Measurements from ENCODE around the gene GNGT2. TPM values are rescaled to one million over a fixed set of nuclear protein-coding genes. Genes with fewer than 3 reads are reported as not detected.
"Not testable (repeated sequence)": the region's sequence is repeated elsewhere in the genome, so short reads cannot be mapped to it uniquely, and the experiment has no call there.

The GNGT2 gene
- total RNA-seq, 2 experiments from 2014 or later: 39.8 to 45.3 TPM

GRCh38 chr17:49175978-49176377, 34.4 kb downstream of the GNGT2 start:
- H3K4me1 Mint-ChIP-seq, DNase-seq, H3K27ac Mint-ChIP-seq, H3K36me3 Mint-ChIP-seq, H3K4me3 Mint-ChIP-seq, ATAC-seq, CTCF ChIA-PET: not testable (repeated sequence)
- Mint-ChIP-seq H3K27me3 (peaks cover 38% of the 10 kb centered on the region), H3K9me3 (ENCODE audit: low read depth) (peaks cover 12% of the 10 kb centered on the region)

- peaks cover 78% of the 10 kb centered on the region for H3K27me3 Mint-ChIP-seq
- H3K36me3 Mint-ChIP-seq; H3K4me3 Mint-ChIP-seq; DNase-seq; H3K4me1 Mint-ChIP-seq; ATAC-seq; H3K9me3 Mint-ChIP-seq (ENCODE audit: low read depth); H3K27ac Mint-ChIP-seq: not testable (repeated sequence)
- CTCF ChIA-PET: interaction anchor here (2.1 kb wide), 1 partner anchor 10 kb away, joined by 10 read pairs; no protein-coding TSS in a partner anchor
These were observed 39.7 kb downstream of the GNGT2 start for GRCh38 chr17:49170711-49171110.

GRCh38 chr17:49170216-49170615, 40.2 kb downstream of the GNGT2 start:
- Mint-ChIP-seq H3K27me3 (peaks cover 77% of the 10 kb centered on the region), H3K4me1 (no peaks in the 10 kb centered on the region)
- CTCF ChIA-PET: no interaction called here

GRCh38 chr17:49168706-49169105, 41.7 kb downstream of the GNGT2 start:
- ATAC-seq (no peak), DNase-seq (no peak)
- Mint-ChIP-seq H3K4me1 (no peaks in the 10 kb centered on the region), H3K4me3 (no peak overlapping the region), H3K36me3 (no peaks in the 10 kb centered on the region), H3K27me3 (peaks cover 68% of the 10 kb centered on the region), H3K9me3 (ENCODE audit: low read depth) (no peaks in the 10 kb centered on the region), H3K27ac (no peak overlapping the region)
- CTCF ChIA-PET: interaction anchor here (2.3 kb wide), 1 partner anchor 12 kb away, joined by 9 read pairs; no protein-coding TSS in a partner anchor

More at GRCh38 chr17:49170216-49170615, 40.2 kb downstream of the GNGT2 start:
- H3K4me3 Mint-ChIP-seq: no peak overlapping the region
- no peak for DNase-seq
- no peak overlapping the region for H3K27ac Mint-ChIP-seq
- ATAC-seq: no peak
- H3K9me3 Mint-ChIP-seq (ENCODE audit: low read depth): no peaks in the 10 kb centered on the region
- H3K36me3 Mint-ChIP-seq: no peaks in the 10 kb centered on the region

GRCh38 chr17:49165143-49165542, 45.2 kb downstream of the GNGT2 start:
- H3K27ac Mint-ChIP-seq: no peak overlapping the region
- H3K27me3 Mint-ChIP-seq: peaks cover 45% of the 10 kb centered on the region
- H3K36me3 Mint-ChIP-seq: no peaks in the 10 kb centered on the region
- H3K4me1 Mint-ChIP-seq: no peaks in the 10 kb centered on the region
- H3K4me3 Mint-ChIP-seq: no peak overlapping the region
- no peaks in the 10 kb centered on the region for H3K9me3 Mint-ChIP-seq (ENCODE audit: low read depth)
- DNase-seq (no peak), ATAC-seq (no peak)
- CTCF ChIA-PET: no interaction called here

GRCh38 chr17:49162866-49163265, 47.5 kb downstream of the GNGT2 start:
- Mint-ChIP-seq H3K36me3 (no peaks in the 10 kb centered on the region), H3K9me3 (ENCODE audit: low read depth) (no peaks in the 10 kb centered on the region), H3K27ac (no peak overlapping the region), H3K4me3 (no peak overlapping the region), H3K4me1 (no peaks in the 10 kb centered on the region), H3K27me3 (peaks cover 39% of the 10 kb centered on the region)
- DNase-seq: no peak
- CTCF ChIA-PET: no interaction called here
- ATAC-seq: no peak

- Mint-ChIP-seq H3K27me3 (peaks cover 45% of the 10 kb centered on the region), H3K36me3 (no peaks in the 10 kb centered on the region), H3K4me1 (no peaks in the 10 kb centered on the region), H3K4me3 (no peak overlapping the region), H3K9me3 (ENCODE audit: low read depth) (no peaks in the 10 kb centered on the region), H3K27ac (no peak overlapping the region)
- ATAC-seq (no peak), DNase-seq (no peak)
- CTCF ChIA-PET: interaction anchor here (0.7 to 1.6 kb wide), 2 partner anchors 22 to 898 kb away, joined by 3 read pairs; partner anchors contain the start of gene ITGA3
These were observed 52.6 kb downstream of the GNGT2 start for GRCh38 chr17:49157784-49158183.

GRCh38 chr17:49156256-49156655, 54.1 kb downstream of the GNGT2 start:
- no peaks in the 10 kb centered on the region for H3K4me1 Mint-ChIP-seq
- DNase-seq: no peak
- H3K4me3 Mint-ChIP-seq: no peak overlapping the region
- no peaks in the 10 kb centered on the region for H3K36me3 Mint-ChIP-seq
- H3K27me3 Mint-ChIP-seq: peaks cover 41% of the 10 kb centered on the region
- CTCF ChIA-PET: no interaction called here
- ATAC-seq: no peak
- no peaks in the 10 kb centered on the region for H3K9me3 Mint-ChIP-seq (ENCODE audit: low read depth)
- no peak overlapping the region for H3K27ac Mint-ChIP-seq

Other genes with a start within 250 kb of the GNGT2 start
- not detected for gene GIP, start 242.0 kb downstream of the GNGT2 start, total RNA-seq
- not detected for gene IGF2BP1, start 213.2 kb downstream of the GNGT2 start, total RNA-seq
- under 1 TPM; 0.02 to 0.03 TPM for gene B4GALNT2, start 77.8 kb downstream of the GNGT2 start, total RNA-seq
- gene ABI3, start 133 bp upstream of the GNGT2 start, total RNA-seq: 100 to 1,000 TPM; 116 to 121 TPM
- not detected for gene PHOSPHO1, start 20.2 kb upstream of the GNGT2 start, total RNA-seq
- gene ZNF652, start 151.7 kb upstream of the GNGT2 start, total RNA-seq: 10 to 100 TPM; 32.2 to 34.4 TPM
- gene PHB1, start 204.3 kb upstream of the GNGT2 start, total RNA-seq: 100 to 1,000 TPM; 150 to 227 TPM

Data from activated CD8-positive, alpha-beta memory T cell treated with anti-CD3 and anti-CD28 coated beads, Interleukin-2, amount 10 ng/mL, durations not matched to agents 7 days and 5 days (primary cell).